HUES64 (cell line): ENCODE data around the gene PKHD1.

Experiments
- H3K27ac ChIP-seq: 2 replicates; pipeline ENCODE4 v1.7.0; 2013; ENCODE audit warnings: low read depth, low read length, inconsistent platforms
- H3K27me3 ChIP-seq: 2 replicates; pipeline ENCODE4 v1.6.1; 2013; ENCODE audit warnings: mild to moderate bottlenecking, low read length; ENCODE audit not compliant: insufficient read depth
- H3K36me3 ChIP-seq: 2 replicates; pipeline ENCODE4 v1.6.1; 2013; ENCODE audit warnings: mild to moderate bottlenecking, low read length; ENCODE audit not compliant: insufficient read depth
- H3K4me1 ChIP-seq: 2 replicates; pipeline ENCODE4 v1.6.1; 2013; ENCODE audit warnings: mild to moderate bottlenecking, low read length, moderate library complexity; ENCODE audit not compliant: insufficient read depth
- H3K4me3 ChIP-seq: 2 replicates; pipeline ENCODE4 v1.5.1; 2013; ENCODE audit warnings: mild to moderate bottlenecking, low read length, moderate library complexity
- H3K9ac ChIP-seq: 2 replicates; pipeline ENCODE4 v1.6.1; 2013; ENCODE audit warnings: mild to moderate bottlenecking, low read depth, low read length
- H3K9me3 ChIP-seq: 2 replicates; pipeline ENCODE4 v1.6.1; 2013; ENCODE audit warnings: low read depth, low read length; ENCODE audit not compliant: insufficient read depth
- WGBS: fragments of 150-250, 120-280 bp; methylation state at CpG from one replicate; pipeline ENCODE4 v1.1.7; 2013; ENCODE audit warnings: missing lambda C conversion rate; 5-methylcytosine and 5-hydroxymethylcytosine counted together

Gene PKHD1

DNA sequence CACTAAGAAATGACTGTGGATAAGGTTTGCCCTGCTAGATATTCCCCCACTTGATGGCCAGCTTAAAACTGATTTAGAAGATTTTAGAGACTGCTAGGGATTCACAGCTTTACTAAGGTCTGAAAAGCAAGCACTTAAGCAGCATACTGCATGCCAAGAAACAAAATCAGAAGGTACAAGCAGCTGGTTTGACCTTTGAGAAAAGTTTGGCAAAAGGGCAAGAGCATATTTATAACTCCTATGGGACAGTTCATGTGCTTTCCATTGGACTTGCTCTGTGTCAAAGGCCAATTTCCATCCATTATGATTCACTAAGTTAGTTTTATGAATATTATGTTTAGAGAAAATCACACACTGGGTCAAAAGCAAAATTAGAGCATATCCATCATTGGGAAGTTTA, 402.8 kb downstream of the PKHD1 start:
- no peaks in the 10 kb centered on the region for H3K36me3 ChIP-seq
- no peaks in the 10 kb centered on the region for H3K4me1 ChIP-seq
- no peak overlapping the region for H3K9ac ChIP-seq
- no peaks in the 10 kb centered on the region for H3K27me3 ChIP-seq
- no peak overlapping the region for H3K4me3 ChIP-seq
- H3K27ac ChIP-seq = no peak overlapping the region
- no peaks in the 10 kb centered on the region for H3K9me3 ChIP-seq

DNA sequence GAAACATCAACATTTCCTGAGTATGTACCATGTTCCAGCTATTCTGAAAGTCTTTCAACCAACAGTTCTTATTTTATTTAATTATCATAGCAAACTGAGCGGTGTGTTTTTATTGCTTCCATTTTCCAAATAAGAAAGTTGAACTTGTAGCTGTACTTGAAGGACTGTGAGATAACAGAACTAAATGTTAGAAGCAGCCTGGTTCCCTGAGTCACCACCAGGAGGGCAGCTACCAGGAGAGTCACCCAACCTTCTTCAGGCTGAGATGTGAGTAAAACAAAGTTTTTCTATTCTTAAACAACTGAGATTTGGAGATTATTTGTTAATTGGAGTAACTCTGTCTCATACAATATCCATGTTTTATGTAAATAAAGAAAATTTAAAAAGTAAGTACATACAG, 403.4 kb downstream of the PKHD1 start:
- Histone ChIP-seq H3K27me3 (no peaks in the 10 kb centered on the region), H3K27ac (no peak overlapping the region), H3K36me3 (no peaks in the 10 kb centered on the region), H3K9me3 (no peaks in the 10 kb centered on the region), H3K4me3 (no peak overlapping the region), H3K9ac (no peak overlapping the region), H3K4me1 (no peaks in the 10 kb centered on the region)
- 100% methylated on average over 1 of the region's 1 CpG for WGBS

DNA sequence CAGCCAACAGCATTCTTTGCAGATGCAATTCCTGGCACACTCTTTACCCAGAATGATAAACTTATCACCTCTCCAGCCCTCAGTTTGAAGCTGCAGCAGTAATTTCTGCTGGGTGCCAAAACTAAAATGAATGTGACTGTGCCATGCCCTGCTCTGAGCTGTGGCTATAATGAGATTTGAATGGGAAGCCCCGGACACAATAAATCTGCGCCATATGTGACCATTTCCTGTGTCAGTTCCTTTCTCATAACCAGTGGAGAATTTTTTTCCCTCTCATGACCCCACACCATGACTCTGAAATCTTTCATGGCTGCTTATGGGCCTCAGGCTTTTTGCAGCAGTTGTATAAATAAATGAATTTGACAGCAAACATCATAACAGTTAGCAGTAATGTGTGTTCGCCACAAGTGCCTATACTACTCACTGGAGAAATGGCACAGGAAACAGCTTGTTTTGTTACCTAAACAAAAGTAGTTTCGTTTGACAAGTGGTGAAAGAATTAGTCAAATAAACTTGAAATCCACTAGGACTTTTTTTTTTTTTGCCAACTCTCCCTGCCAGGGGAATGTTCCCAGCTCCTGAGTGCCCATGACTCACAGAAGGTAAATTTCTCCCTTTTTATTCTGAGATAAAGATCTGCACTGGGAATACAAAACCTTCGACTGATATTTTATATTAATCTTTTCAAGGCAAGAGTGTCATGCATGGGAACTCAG, 408.4 kb downstream of the PKHD1 start:
- H3K4me3 ChIP-seq = no peak overlapping the region
- no peaks in the 10 kb centered on the region for H3K27me3 ChIP-seq
- H3K36me3 ChIP-seq = no peaks in the 10 kb centered on the region
- H3K9me3 ChIP-seq = no peaks in the 10 kb centered on the region
- WGBS = 88% methylated on average over 5 of the region's 5 CpGs
- no peak overlapping the region for H3K9ac ChIP-seq
- H3K4me1 ChIP-seq = no peaks in the 10 kb centered on the region
- H3K27ac ChIP-seq = no peak overlapping the region

DNA sequence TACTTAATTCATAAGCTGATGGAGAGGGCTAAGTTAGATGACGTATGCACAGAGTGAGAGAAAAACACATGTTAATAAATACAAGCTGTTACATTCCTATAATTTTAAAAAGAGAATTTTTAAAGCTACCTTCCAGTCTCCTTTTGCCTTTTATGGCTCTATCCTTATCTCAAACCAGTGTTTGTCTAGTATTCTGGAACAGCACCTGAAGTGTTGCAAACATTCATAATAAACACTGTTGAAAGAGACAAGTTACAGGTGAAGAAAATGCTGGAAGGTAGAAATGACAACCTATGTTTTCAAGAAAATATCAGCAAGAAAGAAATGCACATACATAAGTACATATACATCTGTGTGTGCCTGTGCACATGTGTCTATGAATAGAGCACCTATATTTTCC, 409.1 kb downstream of the PKHD1 start:
- H3K27ac ChIP-seq = no peak overlapping the region

DNA sequence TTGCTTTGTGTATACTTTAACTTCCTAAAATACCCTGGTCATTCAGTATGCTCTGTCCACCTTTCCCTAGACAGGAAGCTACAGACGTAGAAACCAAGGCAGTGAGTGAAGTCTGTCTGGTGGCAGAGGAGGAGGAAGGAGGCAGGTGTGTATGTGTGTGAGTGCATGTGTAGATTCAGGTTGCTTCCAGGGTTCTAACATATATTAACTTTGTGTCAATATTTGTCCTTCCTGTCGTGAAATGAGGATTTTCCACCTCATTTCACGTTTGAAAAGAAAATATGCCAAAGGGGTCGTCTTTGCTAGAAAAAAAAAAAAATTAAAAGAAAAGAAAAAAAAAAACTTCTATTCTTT, 411.5 kb downstream of the PKHD1 start:
- H3K4me1 ChIP-seq = no peaks in the 10 kb centered on the region
- H3K9ac ChIP-seq = no peak overlapping the region
- H3K36me3 ChIP-seq = no peaks in the 10 kb centered on the region
- WGBS = 63% methylated on average over 1 of the region's 4 CpGs
- no peak overlapping the region for H3K27ac ChIP-seq
- H3K4me3 ChIP-seq = no peak overlapping the region
- H3K27me3 ChIP-seq = no peaks in the 10 kb centered on the region
- no peaks in the 10 kb centered on the region for H3K9me3 ChIP-seq

More for the DNA sequence above, 409.1 kb downstream of the PKHD1 start:
- no CpG with 5 or more reads among the region's 1 CpG for WGBS
- H3K4me3 ChIP-seq = no peak overlapping the region
- H3K9ac ChIP-seq = no peak overlapping the region
- H3K27me3 ChIP-seq = no peaks in the 10 kb centered on the region
- no peaks in the 10 kb centered on the region for H3K9me3 ChIP-seq
- H3K4me1 ChIP-seq = no peaks in the 10 kb centered on the region
- H3K36me3 ChIP-seq = no peaks in the 10 kb centered on the region

DNA sequence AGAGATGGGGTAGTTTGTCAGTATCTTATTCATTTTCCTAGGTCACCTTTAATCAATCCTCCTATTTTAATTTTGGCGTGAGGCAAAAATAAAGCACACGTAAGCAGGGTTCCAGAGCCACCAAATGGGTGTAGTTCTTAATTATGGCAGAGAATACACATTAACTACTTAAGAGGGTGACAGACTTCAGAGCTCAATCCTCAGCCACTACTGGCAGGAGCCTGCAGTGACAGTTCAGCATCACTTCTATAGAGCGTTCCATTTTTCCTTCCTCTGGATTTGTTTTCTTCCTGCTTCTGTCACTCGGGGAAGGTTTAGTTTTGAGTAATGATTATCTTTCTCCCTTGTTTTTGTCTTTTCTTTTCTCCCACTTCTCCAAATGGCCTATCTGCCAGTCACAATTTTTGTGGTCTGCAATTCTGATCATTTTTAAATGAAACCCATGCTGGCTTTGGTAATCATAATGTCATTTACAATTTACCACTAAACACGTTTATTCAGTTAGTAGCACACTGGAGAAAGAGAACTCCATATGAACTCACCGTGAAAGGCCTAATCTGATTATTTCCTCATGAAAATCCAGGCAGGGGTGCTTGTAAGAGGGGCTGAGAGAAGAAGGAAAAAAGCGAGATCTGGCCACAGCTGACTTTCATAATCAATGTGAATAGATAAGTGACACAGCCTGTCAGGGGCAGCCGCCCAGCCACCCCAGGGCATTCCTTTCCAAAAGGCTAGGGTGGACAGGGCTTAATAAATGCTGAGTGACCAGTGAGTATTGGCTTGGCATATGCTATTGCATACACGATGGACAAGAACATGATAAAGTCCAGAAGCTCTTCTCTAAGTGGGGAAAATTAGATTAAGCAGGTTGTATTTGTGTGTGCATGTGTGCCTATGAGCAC, 412.1 kb downstream of the PKHD1 start:
- no peaks in the 10 kb centered on the region for H3K36me3 ChIP-seq
- no peak overlapping the region for H3K9ac ChIP-seq
- H3K27ac ChIP-seq = no peak overlapping the region
- WGBS = 91% methylated on average over 8 of the region's 9 CpGs
- no peak overlapping the region for H3K4me3 ChIP-seq
- no peaks in the 10 kb centered on the region for H3K9me3 ChIP-seq
- H3K27me3 ChIP-seq = no peaks in the 10 kb centered on the region
- H3K4me1 ChIP-seq = no peaks in the 10 kb centered on the region

DNA sequence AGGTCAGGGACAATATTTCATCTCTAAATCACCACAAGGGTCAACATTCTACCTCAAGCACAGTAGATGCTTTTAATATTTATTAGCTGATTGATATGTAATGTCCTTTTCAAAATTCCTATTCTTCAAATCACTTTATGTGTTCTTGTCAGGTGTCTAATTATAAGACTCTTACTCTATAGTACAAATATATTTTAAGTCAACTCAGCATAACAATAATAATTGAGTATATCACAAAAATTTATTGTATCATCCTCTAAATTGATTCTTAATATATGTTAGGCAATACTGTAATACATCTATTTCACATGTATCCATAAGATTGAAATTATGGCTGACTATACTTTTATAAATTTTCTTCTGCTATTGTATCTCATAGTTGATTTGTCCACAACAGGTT, 423.9 kb downstream of the PKHD1 start:
- H3K27me3 ChIP-seq = no peaks in the 10 kb centered on the region
- no peaks in the 10 kb centered on the region for H3K4me1 ChIP-seq
- H3K4me3 ChIP-seq = no peak overlapping the region
- H3K27ac ChIP-seq = no peak overlapping the region
- no peaks in the 10 kb centered on the region for H3K9me3 ChIP-seq
- no peaks in the 10 kb centered on the region for H3K36me3 ChIP-seq
- H3K9ac ChIP-seq = no peak overlapping the region

DNA sequence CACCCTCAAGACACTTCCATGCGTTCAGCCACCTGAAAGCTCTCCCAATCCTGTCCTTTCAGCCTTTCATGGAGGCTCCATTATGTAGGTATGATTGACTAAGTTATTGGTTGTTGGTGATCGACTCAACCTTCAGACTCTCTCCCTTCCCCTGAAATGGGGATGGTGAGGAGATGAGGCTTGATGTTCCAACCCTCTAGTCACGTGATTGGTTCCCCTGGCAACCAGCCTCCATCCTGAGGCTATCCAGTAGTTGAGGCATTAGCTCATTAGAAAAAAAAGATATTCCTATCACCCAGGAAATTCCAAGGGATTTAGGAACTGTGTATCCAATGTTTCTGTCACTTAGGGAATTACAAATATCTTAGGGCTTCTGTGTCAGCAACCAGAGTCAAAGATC, 426.6 kb downstream of the PKHD1 start:
- Histone ChIP-seq H3K27me3 (no peaks in the 10 kb centered on the region), H3K4me1 (no peaks in the 10 kb centered on the region), H3K4me3 (no peak overlapping the region), H3K9ac (no peak overlapping the region), H3K27ac (no peak overlapping the region), H3K36me3 (no peaks in the 10 kb centered on the region), H3K9me3 (no peaks in the 10 kb centered on the region)
- 100% methylated on average over 1 of the region's 3 CpGs for WGBS

DNA sequence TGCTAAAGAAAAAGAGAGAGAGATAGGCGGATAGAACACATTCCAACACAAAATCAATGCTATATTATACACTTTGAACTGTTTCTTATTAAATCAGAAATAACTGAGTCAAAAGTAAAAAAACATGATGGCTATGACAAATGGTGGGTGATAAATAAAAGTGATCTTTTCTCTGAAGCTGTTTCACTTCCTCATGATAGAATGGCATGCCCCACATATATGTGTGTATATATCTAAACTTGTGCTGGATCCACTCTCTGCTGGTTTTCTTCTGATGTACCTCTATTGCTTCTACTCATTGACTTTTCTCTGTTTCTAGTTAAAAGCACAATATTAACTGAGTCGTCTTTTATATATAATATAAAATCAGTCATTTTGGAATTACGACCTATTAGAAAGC, 429.9 kb downstream of the PKHD1 start:
- H3K36me3 ChIP-seq = no peaks in the 10 kb centered on the region
- H3K4me3 ChIP-seq = no peak overlapping the region
- WGBS = no CpG with 5 or more reads among the region's 3 CpGs
- no peak overlapping the region for H3K27ac ChIP-seq
- H3K27me3 ChIP-seq = no peaks in the 10 kb centered on the region
- no peaks in the 10 kb centered on the region for H3K9me3 ChIP-seq
- H3K9ac ChIP-seq = no peak overlapping the region
- no peaks in the 10 kb centered on the region for H3K4me1 ChIP-seq

DNA sequence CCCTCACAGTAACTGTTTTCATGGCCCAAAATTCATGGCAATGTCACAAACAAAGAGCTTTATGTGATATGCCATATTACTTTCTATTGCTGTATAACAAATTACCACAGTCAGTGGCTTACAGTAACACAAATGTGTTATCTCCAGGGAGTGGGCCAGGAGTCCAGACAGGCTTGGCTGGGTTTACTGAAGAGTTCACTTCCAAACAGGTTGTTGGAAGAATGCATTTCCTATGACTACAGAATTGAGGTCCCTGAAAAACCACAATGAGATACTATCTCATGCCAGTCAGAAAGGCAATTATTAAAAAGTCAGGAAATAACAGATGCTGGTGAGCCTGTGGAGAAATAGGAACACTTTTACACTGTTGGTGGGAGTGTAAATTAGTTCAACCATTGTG, 431.9 kb downstream of the PKHD1 start:
- no peak overlapping the region for H3K9ac ChIP-seq
- H3K9me3 ChIP-seq = no peaks in the 10 kb centered on the region
- no peak overlapping the region for H3K27ac ChIP-seq
- H3K4me3 ChIP-seq = no peak overlapping the region
- H3K36me3 ChIP-seq = no peaks in the 10 kb centered on the region
- H3K27me3 ChIP-seq = no peaks in the 10 kb centered on the region
- H3K4me1 ChIP-seq = no peaks in the 10 kb centered on the region

DNA sequence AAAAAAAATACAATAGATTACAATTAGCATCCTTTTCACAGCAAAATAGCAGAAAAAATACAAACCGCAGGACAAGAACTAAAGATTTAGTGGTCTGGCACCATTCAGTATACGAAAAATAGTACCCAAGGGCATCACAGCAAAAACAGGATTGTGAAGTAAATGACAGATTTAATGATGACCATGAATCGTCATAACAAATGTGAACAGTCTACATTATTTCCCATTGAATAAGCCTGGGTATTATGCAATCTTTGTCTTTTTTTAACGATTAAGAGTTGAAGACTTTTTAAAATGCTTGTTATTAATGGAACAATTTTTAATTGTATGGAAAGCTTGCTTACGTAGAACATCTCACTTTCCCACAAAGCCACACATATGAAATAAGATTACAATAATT, 432.8 kb downstream of the PKHD1 start:
- no peak overlapping the region for H3K4me3 ChIP-seq
- no peaks in the 10 kb centered on the region for H3K27me3 ChIP-seq
- H3K27ac ChIP-seq = no peak overlapping the region
- no peaks in the 10 kb centered on the region for H3K36me3 ChIP-seq
- H3K9me3 ChIP-seq = no peaks in the 10 kb centered on the region
- H3K9ac ChIP-seq = no peak overlapping the region
- WGBS = 63% methylated on average over 3 of the region's 5 CpGs
- H3K4me1 ChIP-seq = no peaks in the 10 kb centered on the region
